Subcutaneous abdominal adipose tissue (tissue), 5 donors: ENCODE measurements around the gene COX4I2.

Source experiments
- H3K27ac ChIP-seq: one replicate; pipeline ENCODE4 v1.7.0; 2013; ENCODE audit warnings: low read depth, mild to moderate bottlenecking, inconsistent platforms, low read length, moderate library complexity
- H3K27me3 ChIP-seq, 5 donors: one replicate each; pipeline ENCODE4 v1.7.0; 2013; ENCODE audit warnings: low read length in 5 of 5, inconsistent platforms in 1 of 5; ENCODE audit not compliant: control insufficient read depth in 5 of 5, insufficient read depth in 4 of 5
- H3K36me3 ChIP-seq, 5 donors: one replicate each; pipeline ENCODE4 v1.7.0; 2013; ENCODE audit warnings: low read length in 5 of 5; ENCODE audit not compliant: control insufficient read depth in 5 of 5, insufficient read depth in 5 of 5
- H3K4me1 ChIP-seq, 5 donors: one replicate each; pipeline ENCODE4 v1.7.0; 2013; ENCODE audit warnings: low read length in 5 of 5, mild to moderate bottlenecking in 3 of 5, moderate library complexity in 1 of 5; ENCODE audit not compliant: control insufficient read depth in 5 of 5, insufficient read depth in 5 of 5
- H3K4me3 ChIP-seq, 5 donors: one replicate each; pipeline ENCODE4 v1.7.0; 2013; ENCODE audit warnings: low read length in 5 of 5, low read depth in 1 of 5
- H3K9ac ChIP-seq, 5 donors: one replicate each; pipeline ENCODE4 v1.7.0; 2013; ENCODE audit warnings: low read length in 5 of 5, mild to moderate bottlenecking in 4 of 5, moderate library complexity in 3 of 5
- H3K9me3 ChIP-seq, 5 donors: one replicate each; pipeline ENCODE4 v1.7.0; 2013; ENCODE audit warnings: low read length in 5 of 5; ENCODE audit not compliant: control insufficient read depth in 5 of 5
- donor health status: healthy.
- donor health status: healthy.
- donor health status: healthy.
- donor health status: healthy.
- donor health status: healthy.

COX4I2 gene

GRCh38 chr20:31691646-31692275 is 54.0 kb downstream of the COX4I2 start:
- Histone ChIP-seq H3K9ac (no peak overlapping the region), H3K4me1 (peaks cover 9 to 45% (median 32%) of the 10 kb centered on the region in 5 donors), H3K36me3 (peaks cover 0 to 19% (median 5%) of the 10 kb centered on the region in 5 donors), H3K27ac (peak overlapping the region; percentile 44), H3K4me3 (no peak overlapping the region), H3K27me3 (no peaks in the 10 kb centered on the region), H3K9me3 (no peaks in the 10 kb centered on the region)

GRCh38 chr20:31693402-31693801 is 55.7 kb downstream of the COX4I2 start:
- peaks cover 9 to 48% (median 35%) of the 10 kb centered on the region in 5 donors for H3K4me1 ChIP-seq
- H3K36me3 ChIP-seq = peaks cover 0 to 13% (median 5%) of the 10 kb centered on the region in 5 donors
- H3K9ac ChIP-seq = no peak overlapping the region
- H3K4me3 ChIP-seq = no peak overlapping the region
- H3K27ac ChIP-seq = no peak overlapping the region
- H3K27me3 ChIP-seq = no peaks in the 10 kb centered on the region
- no peaks in the 10 kb centered on the region for H3K9me3 ChIP-seq

DNA sequence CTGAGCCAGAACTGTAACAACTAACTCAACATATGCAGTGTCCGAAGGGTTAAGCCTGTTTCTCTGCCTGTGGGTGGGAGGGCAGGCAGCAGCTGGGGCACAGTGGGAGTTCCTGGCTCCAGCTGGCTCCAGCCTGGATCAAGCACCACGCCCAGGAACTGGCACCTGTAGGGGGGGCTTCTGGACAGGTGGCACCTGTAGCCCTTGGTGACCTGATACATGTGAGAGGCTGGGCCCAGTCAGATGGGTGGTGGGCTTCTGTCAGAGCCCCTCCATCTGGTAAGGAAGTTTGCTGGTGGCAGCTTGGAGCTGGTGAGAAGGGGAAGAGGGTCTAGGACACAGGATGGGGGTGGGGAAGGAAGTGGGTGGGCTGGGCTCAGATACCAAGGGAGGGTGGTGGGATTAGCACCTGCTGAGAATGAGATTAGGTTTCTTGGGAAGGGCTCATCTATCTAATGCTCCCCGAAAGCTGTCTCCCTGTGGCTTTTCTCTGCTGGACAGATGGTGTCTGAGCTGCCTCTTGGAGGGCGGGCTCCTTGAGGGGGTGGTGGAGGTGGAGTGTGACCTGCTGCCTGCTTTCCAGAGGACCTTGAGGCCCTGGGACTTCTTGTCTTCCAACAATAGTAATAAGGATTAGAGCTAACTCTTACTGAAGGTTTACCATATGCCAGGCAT is 56.4 kb downstream of the COX4I2 start:
- Histone ChIP-seq H3K4me1 (peaks cover 11 to 55% (median 42%) of the 10 kb centered on the region in 5 donors), H3K27ac (peak overlapping the region; percentile 77)

More for the DNA sequence above, 56.4 kb downstream of the COX4I2 start:
- Histone ChIP-seq H3K9me3 (no peaks in the 10 kb centered on the region), H3K9ac (peak overlapping the region in 2 of 5 donors; percentile 41 to 69), H3K4me3 (no peak overlapping the region), H3K27me3 (no peaks in the 10 kb centered on the region), H3K36me3 (peaks cover 0 to 10% (median 5%) of the 10 kb centered on the region in 5 donors)
